CD4-positive, alpha-beta T cell (primary cell): ENCODE measurements around the gene DNAAF1. TPM values are rescaled to one million over a fixed set of nuclear protein-coding genes. Genes with fewer than 3 reads are reported as not detected.

ENCODE experiments used
- ATAC-seq: fragments of 200-7000 bp; cut with Tn5 transposase; one replicate; pipeline ENCODE4 v1.10.0; 2022; ENCODE audit warnings: mild to moderate bottlenecking; ENCODE audit not compliant: poor library complexity
- CTCF ChIA-PET: fragments of 350-600 bp; sonication (Branson Sonifier 250); formaldehyde crosslinking; loops from one replicate; lab custom pipeline; 2021; ENCODE audit warnings: antibody characterized with exemption, inconsistent platforms; lab: Charles Lee
- POLR2A ChIA-PET: fragments of 350-600 bp; sonication (Branson Sonifier 250); formaldehyde crosslinking; loops from one replicate; lab custom pipeline; 2021; ENCODE audit warnings: antibody characterized with exemption, inconsistent platforms; lab: Charles Lee
- DNase-seq, 14 experiments: peaks; one replicate each; pipeline ENCODE4 v3.0.0-alpha.2; 2013 to 2020; ENCODE audit warnings: mixed read lengths in 2 of 14
- H3K27ac ChIP-seq, 2 donors: one replicate each; pipeline versions ENCODE4 v1.5.1 to v1.7.0; 2013; ENCODE audit warnings: low read length in 2 of 2, low read depth in 1 of 2, mild to moderate bottlenecking in 1 of 2
- H3K27me3 ChIP-seq, 2 experiments: 1 replicate in 1 of 2; 2 replicates in 1 of 2; pipeline versions ENCODE4 v1.6.1 to v1.7.0; 2013; ENCODE audit warnings: low read length in 2 of 2, control low read depth in 1 of 2, mild to moderate bottlenecking in 1 of 2, moderate library complexity in 1 of 2; ENCODE audit not compliant: insufficient read depth in 2 of 2, control insufficient read depth in 1 of 2
- H3K36me3 ChIP-seq: one replicate; pipeline ENCODE4 v1.6.1; 2013; ENCODE audit warnings: low read length, control low read depth; ENCODE audit not compliant: insufficient read depth
- H3K4me1 ChIP-seq: one replicate; pipeline ENCODE4 v1.6.1; 2013; ENCODE audit warnings: low read length, control low read depth; ENCODE audit not compliant: insufficient read depth
- H3K4me3 ChIP-seq: one replicate; pipeline ENCODE4 v1.5.1; 2013; ENCODE audit warnings: mild to moderate bottlenecking, low read length, moderate library complexity
- H3K9me3 ChIP-seq, 2 experiments: 1 replicate in 1 of 2; 2 replicates in 1 of 2; pipeline versions ENCODE4 v1.6.1 to v1.7.0; 2013; ENCODE audit warnings: low read length in 2 of 2, mild to moderate bottlenecking in 2 of 2, control low read depth in 1 of 2, moderate library complexity in 1 of 2; ENCODE audit not compliant: control insufficient read depth in 1 of 2, insufficient read depth in 1 of 2
- H3K27ac Mint-ChIP-seq: one replicate; pipeline ENCODE4 v1.8.0; 2020; ENCODE audit warnings: mixed read lengths
- H3K27me3 Mint-ChIP-seq: one replicate; pipeline ENCODE4 v1.8.0; 2021; ENCODE audit warnings: mixed read lengths
- H3K36me3 Mint-ChIP-seq: one replicate; pipeline ENCODE4 v1.8.0; 2021; ENCODE audit warnings: low read depth, mixed read lengths
- H3K4me1 Mint-ChIP-seq: one replicate; pipeline ENCODE4 v1.8.0; 2021; ENCODE audit warnings: low read depth, mixed read lengths
- H3K4me3 Mint-ChIP-seq: one replicate; pipeline ENCODE4 v1.8.0; 2020; ENCODE audit warnings: mild to moderate bottlenecking, mixed read lengths
- H3K9me3 Mint-ChIP-seq: one replicate; pipeline ENCODE4 v1.8.0; 2020; ENCODE audit warnings: mixed read lengths
- CTCF ChIP-seq: fragments of 200-600 bp; IDR thresholded peaks from one replicate; pipeline ENCODE4 v1.8.0; 2022; ENCODE audit warnings: antibody characterized with exemption, mild to moderate bottlenecking
- intact Hi-C, 2 experiments: fragments of 100-400 bp; cut with DNase I in 1 of 2; cut with micrococcal nuclease in 1 of 2; formaldehyde crosslinking; loops; one replicate each; pipeline versions ENCODE4 v1.15.1 to v1.9.0; 2023 to 2025; cut with DNase I, micrococcal nuclease
- total RNA-seq, 174 experiments: library from RNA in 2 of 174; stranded (reverse) in 2 of 174; gene quantifications; one replicate each; pipeline ENCODE4 v1.2.3 and lab custom pipeline; 2021 to 2026

Gene DNAAF1
- total RNA-seq, 2 experiments from 2014 or later = not detected

- Mint-ChIP-seq H3K9me3 (no peaks in the 10 kb centered on the region), H3K36me3 (peaks cover 3% of the 10 kb centered on the region), H3K27me3 (no peaks in the 10 kb centered on the region), H3K4me3 (no peak overlapping the region), H3K27ac (no peak overlapping the region), H3K4me1 (peaks cover 21% of the 10 kb centered on the region)
- intact Hi-C loops = no loop called here
- ATAC-seq = no peak
- DNase-seq = no peak
- no peaks in the 10 kb centered on the region for H3K9me3 ChIP-seq
- no peak for TF ChIP-seq CTCF
- no peak overlapping the region for H3K27ac ChIP-seq
- CTCF ChIA-PET = interaction anchor here (1.7 kb wide), 1 partner anchor 50 kb away, joined by 7 read pairs; the partner anchor contains the start of gene TAF1C
- no peak overlapping the region for H3K4me3 ChIP-seq
- no peaks in the 10 kb centered on the region for H3K27me3 ChIP-seq
- POLR2A ChIA-PET = no interaction called here
- H3K4me1 ChIP-seq = peaks cover 4% of the 10 kb centered on the region
- H3K36me3 ChIP-seq = no peaks in the 10 kb centered on the region
Measured at GRCh38 chr16:84137287-84137686, 7.8 kb upstream of the DNAAF1 start.

- Histone ChIP-seq H3K9me3 (no peaks in the 10 kb centered on the region), H3K27ac (no peak overlapping the region), H3K4me1 (peaks cover 4% of the 10 kb centered on the region), H3K4me3 (no peak overlapping the region), H3K27me3 (no peaks in the 10 kb centered on the region), H3K36me3 (no peaks in the 10 kb centered on the region)
- Mint-ChIP-seq H3K27ac (no peak overlapping the region), H3K4me3 (no peak overlapping the region), H3K27me3 (no peaks in the 10 kb centered on the region), H3K9me3 (no peaks in the 10 kb centered on the region), H3K36me3 (peaks cover 3% of the 10 kb centered on the region), H3K4me1 (peaks cover 21% of the 10 kb centered on the region)
- intact Hi-C loops = no loop called here
- TF ChIP-seq CTCF = no peak
- CTCF ChIA-PET = interaction anchor here (1.3 to 1.7 kb wide), 2 partner anchors 10 to 49 kb away, joined by 3 to 7 read pairs; partner anchors contain the start of gene TAF1C
- ATAC-seq = no peak
- no peak for DNase-seq
- POLR2A ChIA-PET = no interaction called here
Measured at GRCh38 chr16:84137769-84138357, 7.2 kb upstream of the DNAAF1 start.

- H3K36me3 Mint-ChIP-seq = peaks cover 3% of the 10 kb centered on the region
- no peak for TF ChIP-seq CTCF
- Histone ChIP-seq H3K4me3 (no peak overlapping the region), H3K27me3 (no peaks in the 10 kb centered on the region), H3K4me1 (peaks cover 5% of the 10 kb centered on the region), H3K9me3 (no peaks in the 10 kb centered on the region), H3K27ac (no peak overlapping the region), H3K36me3 (no peaks in the 10 kb centered on the region)
- H3K27me3 Mint-ChIP-seq = no peaks in the 10 kb centered on the region
- intact Hi-C loops = no loop called here
- ATAC-seq (no peak), DNase-seq (no peak)
- H3K4me3 Mint-ChIP-seq = no peak overlapping the region
- ChIA-PET CTCF (interaction anchor here (1.3 to 1.7 kb wide), 2 partner anchors 11 to 48 kb away, joined by 3 to 7 read pairs; partner anchors contain the start of gene TAF1C), POLR2A (no interaction called here)
- peaks cover 21% of the 10 kb centered on the region for H3K4me1 Mint-ChIP-seq
- no peak overlapping the region for H3K27ac Mint-ChIP-seq
- H3K9me3 Mint-ChIP-seq = no peaks in the 10 kb centered on the region
Measured at GRCh38 chr16:84138500-84138823, 6.6 kb upstream of the DNAAF1 start.
